ENCODE data around the gene TNFRSF8. TPM values are rescaled to one million over a fixed set of nuclear protein-coding genes. Genes with fewer than 3 reads are reported as not detected.

TNFRSF8 gene
- total and polyA plus RNA-seq, 9 of the 15 experiments (the other 6 are each of a cell fraction or from before 2014, with no cell fraction given): 3.5 to 38.4 (median 17.1) TPM

- TF ChIP-seq FOXJ2 (tag; IDR thresholded peaks at IDR 0.05) (no peak), ZSCAN32 (CRISPR knock-in tag; IDR thresholded peaks at IDR 0.05) (no peak), THAP7 (CRISPR knock-in tag; IDR thresholded peaks at IDR 0.05) (no peak), XRCC3 (IDR thresholded peaks at IDR 0.05) (no peak), CREBBP (IDR thresholded peaks at IDR 0.05; ENCODE audit: low read depth, low read length) (no peak), ARNT (IDR thresholded peaks at IDR 0.05) (peak; percentile 89 to 91), CSDE1 (IDR thresholded peaks at IDR 0.05) (no peak), PHF20 (IDR thresholded peaks at IDR 0.05; ENCODE audit: partially characterized antibody) (no peak), KAT7 (CRISPR knock-in tag; IDR thresholded peaks at IDR 0.05; ENCODE audit: borderline replicate concordance) (no peak), JUNB (CRISPR knock-in tag; conservative IDR thresholded peaks at IDR 0.05) (0 out of 2 replicates have a peak, but pooled peaks have one; percentile 2), ZNF77 (CRISPR knock-in tag; IDR thresholded peaks at IDR 0.05) (no peak), ZNF57 (CRISPR knock-in tag; IDR thresholded peaks at IDR 0.05) (no peak), POLR2H (tag; IDR thresholded peaks at IDR 0.05; ENCODE audit: low read depth) (no peak), ZNF609 (CRISPR knock-in tag; IDR thresholded peaks at IDR 0.05; ENCODE audit: borderline replicate concordance) (no peak), USF1 (CRISPR knock-in tag; IDR thresholded peaks at IDR 0.05) (peak; percentile 94), THRB (CRISPR knock-in tag; conservative IDR thresholded peaks at IDR 0.05) (0 out of 2 replicates have a peak, but pooled peaks have one; percentile 22), KDM4B (IDR thresholded peaks at IDR 0.05; ENCODE audit: borderline replicate concordance in 2 of 2, low read depth in 1 of 2) (0 out of 4 replicates have a peak, but pooled peaks of 1 of the 2 experiments have one; percentile 36), MLLT1 (IDR thresholded peaks at IDR 0.05) (no peak), ZNF184 (CRISPR knock-in tag; IDR thresholded peaks at IDR 0.05) (no peak)
These were observed 24.5 kb upstream of the TNFRSF8 start (continued) for GRCh38 chr1:12038356-12039163.
